HG02870 (cell line): ENCODE measurements around the gene NUDT8.
"Not testable (repeated sequence)": the region's sequence is repeated elsewhere in the genome, so short reads cannot be mapped to it uniquely, and the experiment has no call there.

ENCODE experiments used
- ATAC-seq: cut with Tn5 transposase; IDR thresholded peaks from one replicate; pipeline ENCODE4 v1.9.1; 2021; ENCODE audit warnings: mild to moderate bottlenecking, moderate library complexity; ENCODE audit not compliant: unreplicated experiment

The NUDT8 gene

DNA sequence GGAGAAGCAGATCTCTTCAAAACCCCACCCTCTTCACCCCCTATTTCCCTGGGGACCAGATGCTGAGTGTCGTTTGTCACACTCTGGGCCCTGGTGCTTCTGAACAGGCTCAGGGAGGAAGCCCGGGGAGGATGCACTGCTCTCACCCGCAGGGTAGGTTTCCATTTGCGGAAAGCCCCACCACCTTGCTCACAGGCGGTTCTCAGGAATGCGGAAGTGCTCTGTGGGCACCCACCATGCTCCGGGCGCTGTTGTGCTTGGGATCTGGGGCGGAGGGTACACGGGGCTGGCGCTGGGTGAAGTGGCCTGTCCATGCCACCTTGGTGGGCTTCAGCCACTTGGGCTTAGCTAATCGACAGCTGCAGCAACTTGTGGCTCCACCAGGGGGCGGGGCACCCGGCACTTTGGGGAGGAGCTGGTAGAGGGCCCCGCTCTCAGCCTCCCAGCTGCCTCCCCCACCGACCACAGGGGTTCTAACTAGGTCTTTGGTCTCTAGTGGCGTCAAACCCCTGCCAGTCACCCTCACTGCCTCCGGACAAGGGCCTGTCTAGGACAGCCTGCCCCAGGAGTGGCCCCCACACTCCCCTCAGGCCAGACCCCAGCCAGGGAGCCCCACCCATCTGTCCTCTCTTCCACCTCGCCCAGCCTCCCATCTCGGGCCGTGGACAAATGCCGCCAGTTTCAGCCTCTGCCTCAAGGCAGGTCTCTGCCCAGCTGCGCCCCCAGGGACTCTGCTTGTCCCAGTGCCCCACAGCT lies 15.6 kb downstream of the NUDT8 start:
- ATAC-seq, result peak; percentile 79

DNA sequence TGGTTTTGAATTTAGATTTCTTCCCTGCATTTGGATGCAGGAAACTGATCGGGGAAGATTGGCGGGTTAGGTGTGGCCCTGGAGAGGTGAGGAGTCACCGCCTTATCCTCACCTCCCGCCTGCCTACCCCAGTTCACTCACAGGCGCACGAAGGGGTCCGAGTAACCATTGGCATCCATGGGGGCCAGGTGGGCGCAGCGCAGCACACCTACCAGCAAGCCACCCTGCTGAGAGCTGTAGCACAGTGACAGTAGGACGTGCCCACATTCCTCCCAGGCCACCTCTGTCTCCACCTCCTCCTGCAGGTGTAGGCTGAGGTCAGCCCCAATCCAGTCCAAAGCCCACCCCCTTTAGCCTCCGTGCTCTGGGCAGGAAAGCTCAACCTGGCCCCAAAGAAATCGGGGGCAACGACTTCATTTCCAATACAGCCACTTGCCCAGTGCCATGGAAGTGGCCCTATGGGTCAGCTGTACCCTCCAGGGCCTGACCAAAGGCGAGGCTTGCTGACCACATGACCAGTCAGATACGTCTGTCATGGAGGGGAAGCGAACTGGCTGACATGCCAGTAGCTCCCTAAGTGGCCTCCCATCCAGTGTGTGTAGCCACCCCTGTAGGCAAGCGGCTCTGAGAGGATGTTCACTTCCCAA lies 16.3 kb downstream of the NUDT8 start:
- ATAC-seq, result no peak

DNA sequence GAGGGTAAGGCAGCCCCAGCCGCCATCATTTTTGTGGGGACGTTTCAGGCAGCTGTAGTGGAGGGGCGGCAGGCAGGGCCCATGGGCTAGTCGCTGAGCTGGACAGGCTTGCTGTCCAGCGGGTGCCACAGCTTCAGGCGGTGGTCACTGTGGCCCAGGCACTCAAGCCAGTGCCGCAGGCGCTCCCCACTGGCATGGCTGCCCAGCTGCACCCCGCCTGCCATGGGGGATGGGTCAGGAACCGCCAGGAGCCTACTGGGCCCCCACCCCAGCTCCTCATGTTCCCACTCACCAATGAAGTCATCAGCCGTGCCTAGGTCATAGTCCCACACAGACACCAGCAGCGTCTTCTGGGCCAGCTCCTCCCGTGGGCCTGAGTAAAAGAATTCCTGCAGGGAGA lies 17.0 kb downstream of the NUDT8 start:
- ATAC-seq, result no peak

DNA sequence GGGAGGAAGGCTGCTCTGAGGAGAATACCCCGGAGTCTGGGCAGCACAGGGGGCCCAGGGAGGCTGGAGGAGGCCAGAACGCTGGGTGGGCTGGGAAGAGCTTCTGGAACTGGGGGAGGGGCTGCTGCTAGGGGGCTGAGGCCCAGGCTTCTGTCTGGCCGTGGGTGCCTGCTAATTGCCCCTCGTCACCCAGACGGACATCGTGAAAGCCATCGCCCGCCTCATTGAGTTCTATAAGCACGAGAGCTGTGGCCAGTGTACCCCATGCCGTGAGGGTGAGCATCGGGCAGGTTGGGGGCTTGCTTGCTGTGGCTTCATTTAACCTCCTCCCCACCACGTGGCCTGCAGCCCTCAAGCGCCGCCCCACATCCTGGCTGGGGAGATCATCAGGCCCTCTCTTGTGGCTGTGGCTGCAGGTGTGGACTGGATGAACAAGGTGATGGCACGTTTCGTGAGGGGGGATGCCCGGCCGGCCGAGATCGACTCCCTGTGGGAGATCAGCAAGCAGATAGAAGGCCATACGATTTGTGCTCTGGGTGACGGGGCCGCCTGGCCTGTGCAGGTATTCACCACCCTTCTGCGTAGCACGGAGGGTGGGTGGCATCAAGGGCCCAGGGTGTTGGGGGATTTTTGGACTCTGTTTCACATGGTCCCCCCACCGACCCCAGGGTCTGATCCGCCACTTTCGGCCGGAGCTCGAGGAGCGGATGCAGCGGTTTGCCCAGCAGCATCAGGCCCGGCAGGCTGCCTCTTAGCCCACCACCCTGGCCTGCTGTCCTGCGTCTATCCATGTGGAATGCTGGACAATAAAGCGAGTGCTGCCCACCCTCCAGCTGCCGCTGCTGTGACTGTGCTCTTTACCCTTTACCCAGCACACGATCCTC lies 17.8 kb downstream of the NUDT8 start:
- no peak for ATAC-seq

DNA sequence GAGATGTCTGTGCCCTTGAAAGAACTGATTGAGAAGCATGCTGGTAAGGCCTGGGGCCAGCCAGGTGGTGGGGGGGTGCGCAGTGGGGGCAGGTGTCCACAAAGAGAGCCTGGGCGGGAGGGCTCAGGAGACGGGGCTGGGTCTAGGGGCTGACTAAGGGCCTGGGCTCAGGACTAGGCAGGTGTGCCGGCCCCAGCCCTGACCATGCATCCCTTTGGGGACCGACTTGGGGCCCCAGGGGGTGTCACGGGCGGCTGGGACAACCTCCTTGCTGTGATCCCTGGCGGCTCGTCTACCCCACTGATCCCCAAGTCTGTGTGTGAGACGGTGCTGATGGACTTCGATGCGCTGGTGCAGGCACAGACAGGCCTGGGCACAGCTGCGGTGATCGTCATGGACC lies 18.6 kb downstream of the NUDT8 start:
- no peak for ATAC-seq

DNA sequence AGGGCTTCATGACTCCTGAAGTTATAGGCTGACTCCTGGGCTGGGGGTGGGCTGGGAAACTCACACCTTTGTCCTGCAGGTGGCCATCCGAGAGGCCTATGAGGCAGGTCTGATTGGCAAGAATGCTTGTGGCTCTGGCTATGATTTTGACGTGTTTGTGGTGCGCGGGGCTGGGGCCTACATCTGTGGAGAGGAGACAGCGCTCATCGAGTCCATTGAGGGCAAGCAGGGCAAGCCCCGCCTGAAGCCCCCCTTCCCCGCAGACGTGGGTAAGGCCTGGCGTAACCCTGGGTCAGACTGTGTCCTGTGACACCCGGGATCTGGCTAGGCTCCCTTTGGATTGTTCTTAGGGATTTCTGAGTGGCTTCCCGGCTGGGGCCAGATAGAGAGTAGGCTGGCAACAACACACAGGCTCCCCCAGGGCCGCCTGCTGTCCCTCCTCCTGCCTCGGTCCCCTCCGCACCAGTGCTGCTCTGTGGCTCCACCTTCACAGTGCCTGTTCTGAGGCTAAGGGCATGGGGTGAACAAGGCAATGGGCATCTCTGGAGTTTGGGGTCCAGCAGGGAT lies 19.4 kb downstream of the NUDT8 start:
- ATAC-seq, result no peak

DNA sequence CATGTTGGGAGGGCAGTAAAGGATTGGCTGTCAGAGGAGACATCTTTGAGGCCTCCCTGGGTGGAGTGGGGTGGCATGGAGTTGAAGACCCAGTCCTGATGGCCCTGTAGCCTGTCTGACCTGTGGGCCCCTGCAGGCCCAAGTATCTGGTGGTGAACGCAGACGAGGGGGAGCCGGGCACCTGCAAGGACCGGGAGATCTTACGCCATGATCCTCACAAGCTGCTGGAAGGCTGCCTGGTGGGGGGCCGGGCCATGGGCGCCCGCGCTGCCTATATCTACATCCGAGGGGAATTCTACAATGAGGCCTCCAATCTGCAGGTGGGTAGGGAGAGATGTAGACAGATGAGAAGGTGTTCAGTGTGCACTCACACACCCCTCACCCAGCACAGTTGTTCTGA lies 20.4 kb downstream of the NUDT8 start:
- no peak for ATAC-seq

DNA sequence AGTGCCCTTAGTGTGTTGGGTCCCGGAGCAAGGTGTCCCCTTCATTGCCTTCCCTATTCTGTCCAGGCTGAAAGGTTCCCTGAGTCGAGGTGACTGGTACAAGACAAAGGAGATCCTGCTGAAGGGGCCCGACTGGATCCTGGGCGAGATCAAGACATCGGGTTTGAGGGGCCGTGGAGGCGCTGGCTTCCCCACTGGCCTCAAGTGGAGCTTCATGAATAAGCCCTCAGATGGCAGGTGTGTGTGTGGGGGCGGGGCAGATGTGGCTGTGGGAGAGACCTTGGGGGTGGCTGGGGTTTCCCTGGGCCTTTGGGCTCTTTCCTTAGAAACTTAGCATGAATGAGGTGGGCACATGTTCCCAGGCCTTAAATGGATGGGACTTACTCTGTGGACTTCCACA lies 21.3 kb downstream of the NUDT8 start:
- ATAC-seq, result no peak

DNA sequence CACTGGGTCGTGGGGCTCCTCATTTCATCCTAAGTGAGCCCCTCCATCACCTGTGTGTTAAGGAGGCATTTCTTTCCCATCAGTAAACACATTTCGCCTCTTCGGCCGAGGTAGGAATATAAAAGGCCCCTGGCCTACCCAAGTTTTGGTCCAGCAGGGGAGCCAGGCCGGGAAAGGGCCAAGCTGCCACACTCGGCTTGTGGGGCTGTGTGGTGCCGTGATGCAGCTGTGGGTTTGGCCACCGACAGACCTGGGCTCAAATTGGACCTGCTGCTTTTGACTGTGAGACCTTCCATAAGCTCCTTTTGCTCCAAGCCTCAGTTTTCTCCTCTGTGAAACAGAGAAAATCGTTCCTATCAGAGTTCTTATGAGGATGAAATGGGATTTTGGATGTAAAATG lies 22.2 kb downstream of the NUDT8 start:
- ATAC-seq, result no peak

DNA sequence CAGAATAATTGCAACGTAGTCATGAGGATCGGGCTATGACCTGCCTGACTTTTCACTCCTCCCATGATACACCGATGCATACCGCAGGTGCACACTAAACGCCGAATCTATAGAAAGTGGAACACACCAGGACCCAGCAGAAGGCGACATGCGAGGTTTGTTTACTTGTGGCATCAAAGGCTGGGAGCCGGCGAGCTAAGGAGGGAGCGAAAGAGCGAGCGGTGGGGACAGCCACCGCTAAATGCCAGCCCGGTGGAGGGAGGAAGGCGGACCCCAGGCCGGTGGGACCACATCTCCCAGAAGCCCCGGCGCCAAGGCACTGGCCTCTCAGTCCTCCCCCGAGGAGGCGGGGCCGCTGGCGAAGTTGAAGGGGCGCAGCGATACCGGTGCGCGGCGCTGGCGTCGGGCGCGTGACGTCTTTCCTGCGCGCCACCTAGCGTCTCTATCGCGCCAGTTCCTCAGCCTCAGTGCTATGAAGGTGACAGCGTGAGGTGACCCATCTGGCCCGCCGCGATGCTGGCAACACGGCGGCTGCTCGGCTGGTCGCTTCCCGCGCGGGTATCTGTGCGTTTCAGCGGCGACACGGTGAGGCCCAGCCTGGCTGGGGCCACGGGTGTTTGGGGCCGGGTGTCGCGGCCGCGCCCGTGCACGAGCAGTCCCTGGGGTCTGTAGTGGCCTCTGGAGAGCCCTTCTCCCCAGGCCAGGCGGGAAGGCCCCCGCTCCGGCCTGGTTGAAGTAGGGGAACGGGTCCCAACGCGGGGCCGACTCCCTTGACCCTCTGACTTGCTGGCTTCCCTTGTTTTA lies 23.0 kb downstream of the NUDT8 start, which contains the start of gene NDUFV1:
NDUFV1 (plus strand) TSS at position 445 of the 804 bp plus-strand sequence; CDS start at position 514, 69 bp downstream.
- ATAC-seq, result peak; percentile 95

DNA sequence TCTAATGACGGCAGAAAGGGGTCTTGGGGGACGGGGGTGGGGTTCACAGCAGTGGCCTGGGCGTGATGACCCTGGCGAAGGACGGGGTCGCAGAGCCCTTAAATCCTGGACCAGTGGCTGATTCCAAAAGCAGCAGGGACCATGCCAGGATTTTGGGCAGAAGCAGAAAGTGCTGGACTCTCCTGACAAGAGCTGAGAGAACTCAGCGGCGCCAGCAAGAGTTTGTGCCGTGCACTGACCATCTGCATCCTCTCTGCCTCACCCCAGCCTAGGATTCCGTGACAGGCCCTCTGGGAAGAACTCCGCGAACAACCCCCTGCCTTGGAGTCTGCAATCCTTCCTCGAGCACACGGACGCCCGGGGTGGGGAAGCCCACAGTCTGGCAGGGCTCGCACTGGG lies 23.6 kb downstream of the NUDT8 start:
- ATAC-seq, result no peak

DNA sequence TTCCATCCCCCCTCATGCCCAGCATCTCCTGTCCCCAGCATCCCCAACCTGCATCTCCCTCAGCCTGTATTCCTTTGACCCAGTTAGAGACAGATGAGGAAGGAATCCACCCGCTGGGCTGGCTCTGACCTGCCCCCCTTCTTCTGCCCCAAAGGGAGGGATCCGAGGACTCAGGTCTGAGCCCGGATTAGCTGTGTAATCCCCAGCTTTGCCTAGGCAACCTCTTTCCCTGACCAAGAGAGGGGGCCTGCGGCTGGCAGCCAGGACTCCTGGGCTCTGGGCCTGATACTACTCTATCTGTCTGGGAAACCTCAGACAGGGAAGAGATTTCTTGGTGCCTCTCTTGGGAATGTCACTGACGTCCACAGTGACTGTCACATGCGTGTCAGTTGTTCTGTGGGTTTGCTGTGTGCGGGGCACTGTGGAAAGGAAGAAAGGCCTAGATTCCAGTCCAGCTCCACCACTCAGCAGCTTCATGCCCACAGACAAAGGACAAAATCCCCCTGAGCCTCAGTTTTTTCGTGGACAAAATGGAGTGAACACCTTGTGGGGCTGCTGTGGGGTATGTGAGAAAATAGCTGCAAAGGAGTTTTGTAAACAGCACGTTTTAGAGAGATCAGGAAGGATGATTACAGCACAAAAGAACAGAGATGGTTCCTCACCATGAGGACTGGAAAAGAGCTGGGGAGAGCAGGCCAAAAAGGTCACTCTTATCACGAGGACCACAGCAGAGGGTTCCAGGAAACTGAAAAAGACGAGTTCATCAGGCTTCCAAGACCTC lies 24.3 kb downstream of the NUDT8 start:
- ATAC-seq, result no peak

DNA sequence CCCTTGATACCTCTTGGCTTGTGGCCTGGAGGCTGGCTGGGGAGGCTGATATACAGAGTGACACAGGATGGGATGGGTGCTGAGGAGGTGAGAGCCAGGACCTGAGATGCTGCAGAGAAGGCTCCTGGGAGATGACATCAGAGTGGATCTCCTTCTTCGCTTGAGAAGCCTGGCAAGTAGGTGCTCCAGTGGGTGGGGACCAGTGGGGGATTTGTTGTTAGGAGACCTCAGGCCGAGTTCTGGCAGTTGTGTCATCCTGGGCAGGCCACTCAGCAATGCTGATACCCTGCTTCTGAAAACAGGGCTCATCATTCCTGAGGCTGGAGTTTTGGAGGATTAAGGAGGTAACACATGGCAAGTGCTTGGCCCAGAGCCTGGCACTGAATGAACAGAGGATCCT lies 24.9 kb downstream of the NUDT8 start:
- no peak for ATAC-seq

DNA sequence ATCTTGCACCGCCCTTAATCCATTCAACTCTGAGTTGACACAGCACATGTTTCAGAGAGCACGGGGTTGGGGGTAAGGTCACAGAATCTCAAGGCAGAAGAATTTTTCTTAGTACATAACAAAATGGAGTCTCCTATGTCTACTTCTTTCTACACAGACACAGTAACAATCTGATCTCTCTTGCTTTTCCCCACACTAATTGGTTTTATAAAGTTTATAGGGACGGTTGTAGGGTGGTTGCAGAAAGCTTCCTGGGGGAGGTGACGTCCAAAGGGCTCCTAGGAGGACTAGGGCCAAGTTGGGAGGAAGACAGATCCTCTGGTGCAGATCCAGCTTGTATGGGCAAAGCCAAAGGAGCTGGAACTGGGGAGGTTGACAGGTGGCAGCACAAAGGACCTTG lies 25.6 kb downstream of the NUDT8 start:
- ATAC-seq, result not testable (repeated sequence)

DNA sequence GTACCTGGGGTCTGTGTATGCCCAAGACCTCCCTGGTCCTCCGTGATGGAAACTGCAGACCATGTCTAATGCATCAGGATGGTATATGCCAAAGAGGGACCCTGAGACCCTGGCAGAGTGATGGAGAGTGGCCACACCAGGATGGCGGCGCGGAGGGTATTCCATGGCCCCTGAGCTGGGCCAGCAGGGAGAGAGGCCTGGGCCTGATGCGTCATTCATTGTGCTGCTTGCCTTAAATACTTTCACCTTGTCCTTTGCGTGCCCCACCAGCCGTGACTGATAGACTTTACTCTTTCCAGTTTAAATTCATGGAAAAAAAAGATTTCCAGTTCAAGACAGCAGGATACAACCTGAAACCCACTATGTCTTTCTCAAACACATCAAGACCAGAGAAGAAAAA lies 28.6 kb downstream of the NUDT8 start:
- ATAC-seq, result no peak

DNA sequence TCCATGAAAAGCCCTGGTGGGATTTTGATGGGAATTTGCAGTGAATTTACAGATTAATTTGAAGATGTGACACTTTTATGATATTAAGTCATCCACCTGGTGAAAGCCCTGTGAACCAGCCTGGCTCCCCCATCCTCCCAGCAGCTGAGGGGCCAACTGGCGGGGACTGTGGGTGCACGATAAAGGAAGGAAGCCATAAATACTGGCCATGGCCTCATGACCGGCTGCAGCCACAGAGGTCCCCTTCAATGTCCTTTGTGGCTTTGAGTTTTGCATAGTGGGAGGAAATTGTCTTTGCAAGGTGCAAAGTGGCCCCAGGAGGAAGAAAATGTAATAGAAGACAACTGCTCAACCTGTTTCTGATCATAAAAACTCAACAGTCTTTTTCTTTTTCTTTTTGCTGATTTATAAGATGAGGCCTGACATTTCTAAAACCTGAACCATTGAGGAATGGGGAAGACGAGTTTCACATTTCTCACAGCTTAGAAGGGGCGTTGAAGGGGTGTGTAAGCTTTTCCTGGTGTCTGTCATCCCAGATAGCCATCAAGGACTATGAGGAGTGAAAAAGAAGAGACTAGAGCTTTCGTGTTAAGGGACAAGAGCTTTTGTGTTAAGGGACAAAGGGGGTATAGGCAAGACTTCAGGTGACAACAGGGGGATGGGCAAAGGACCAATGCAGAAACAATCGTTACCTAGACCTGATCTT lies 29.3 kb downstream of the NUDT8 start:
- ATAC-seq, result no peak

DNA sequence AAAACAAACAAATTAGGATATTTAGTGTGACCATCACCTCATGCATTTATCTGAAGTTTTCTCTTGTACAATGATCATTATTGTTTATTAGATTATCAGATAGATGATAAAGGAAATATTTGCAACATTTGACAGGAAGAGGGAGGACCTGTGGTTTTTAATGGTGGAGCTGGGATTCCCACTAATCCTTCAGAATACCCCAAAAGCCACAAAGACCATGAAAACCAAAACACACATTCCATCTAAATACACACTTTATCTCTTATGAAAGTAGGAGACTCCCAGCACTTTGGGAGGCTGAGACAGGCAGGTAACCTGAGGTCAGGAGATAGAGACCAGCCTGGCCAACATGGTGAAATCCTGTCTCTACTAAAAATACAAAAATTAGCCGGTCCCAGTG lies 30.6 kb downstream of the NUDT8 start:
- no peak for ATAC-seq

DNA sequence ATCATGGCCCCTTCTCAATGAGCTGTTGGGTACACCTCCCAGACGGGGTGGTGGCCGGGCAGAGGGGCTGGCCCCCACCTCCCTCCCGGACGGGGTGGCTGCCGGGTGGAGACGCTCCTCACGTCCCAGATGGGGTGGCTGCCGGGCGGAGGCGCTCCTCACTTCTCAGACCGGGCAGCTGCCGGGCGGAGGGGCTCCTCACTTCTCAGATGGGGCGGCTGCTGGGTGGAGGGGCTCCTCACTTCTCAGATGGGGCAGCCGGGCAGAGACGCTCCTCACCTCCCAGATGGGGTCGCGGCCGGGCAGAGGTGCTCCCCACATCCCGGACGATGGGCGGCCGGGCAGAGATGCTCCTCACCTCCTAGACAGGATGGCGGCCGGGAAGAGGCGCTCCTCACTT lies 31.8 kb downstream of the NUDT8 start:
- not testable (repeated sequence) for ATAC-seq

DNA sequence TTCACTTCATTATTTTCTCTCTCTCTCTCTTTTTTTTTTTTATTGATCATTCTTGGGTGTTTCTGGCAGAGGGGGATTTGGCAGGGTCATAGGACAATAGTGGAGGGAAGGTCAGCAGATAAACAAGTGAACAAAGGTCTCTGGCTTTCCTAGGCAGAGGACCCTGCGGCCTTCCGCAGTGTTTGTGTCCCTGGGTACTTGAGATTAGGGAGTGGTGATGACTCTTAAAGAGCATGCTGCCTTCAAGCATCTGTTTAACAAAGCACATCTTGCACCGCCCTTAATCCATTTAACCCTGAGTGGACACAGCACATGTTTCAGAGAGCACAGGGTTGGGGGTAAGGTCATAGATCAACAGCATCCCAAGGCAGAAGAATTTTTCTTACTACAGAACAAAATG lies 32.3 kb downstream of the NUDT8 start:
- not testable (repeated sequence) for ATAC-seq
